Osteoblast (primary cell): ENCODE results near the gene CYTH4. TPM values are rescaled to one million over a fixed set of nuclear protein-coding genes. Genes with fewer than 3 reads are reported as not detected.
"Not testable (repeated sequence)": the region's sequence is repeated elsewhere in the genome, so short reads cannot be mapped to it uniquely, and the experiment has no call there.

Experiments
- DNase-seq: peaks from one replicate; pipeline ENCODE4 v3.0.0; 2011; ENCODE audit warnings: low spot score, mixed read lengths; ENCODE audit not compliant: insufficient read length; ENCODE audit errors: missing footprints
- H2AFZ ChIP-seq: 2 replicates; pipeline ENCODE4 v1.6.0; 2011; ENCODE audit warnings: mild to moderate bottlenecking, low read length
- H3K27ac ChIP-seq: 2 replicates; pipeline ENCODE4 v1.5.1; 2011; ENCODE audit warnings: mild to moderate bottlenecking, low read depth, low read length, moderate library complexity
- H3K27me3 ChIP-seq: 2 replicates; pipeline ENCODE4 v1.6.0; 2012; ENCODE audit warnings: mild to moderate bottlenecking, control low read depth, inconsistent platforms, low read length, moderate library complexity; ENCODE audit not compliant: insufficient read depth
- H3K36me3 ChIP-seq: 2 replicates; pipeline ENCODE4 v1.5.1; 2011; ENCODE audit warnings: mild to moderate bottlenecking, low read length, control low read depth, moderate library complexity; ENCODE audit not compliant: insufficient read depth
- H3K4me1 ChIP-seq: 2 replicates; pipeline ENCODE4 v1.5.1; 2011; ENCODE audit warnings: mild to moderate bottlenecking, low read length, control low read depth, moderate library complexity; ENCODE audit not compliant: insufficient read depth
- H3K4me2 ChIP-seq: 2 replicates; pipeline ENCODE4 v1.6.0; 2011; ENCODE audit warnings: mild to moderate bottlenecking, low read length; ENCODE audit not compliant: insufficient read depth
- H3K4me3 ChIP-seq: fragments of 200-600 bp; sonication (generic); 3 replicates; pipeline ENCODE4 v1.5.1; 2012; ENCODE audit warnings: mild to moderate bottlenecking, low read length, inconsistent platforms; ENCODE audit not compliant: insufficient read depth
- H3K79me2 ChIP-seq: 2 replicates; pipeline ENCODE4 v1.6.0; 2012; ENCODE audit warnings: mild to moderate bottlenecking, low read length, control low read depth, inconsistent platforms; ENCODE audit not compliant: insufficient read depth
- H3K9me3 ChIP-seq: 2 replicates; pipeline ENCODE4 v1.5.1; 2011; ENCODE audit warnings: low read depth, low read length, control low read depth
- H4K20me1 ChIP-seq: 2 replicates; pipeline ENCODE4 v1.6.0; 2012; ENCODE audit warnings: mild to moderate bottlenecking, low read length, control low read depth; ENCODE audit not compliant: insufficient read depth
- CTCF ChIP-seq: IDR thresholded peaks from 2 replicates; pipeline ENCODE4 v1.5.1; 2011; ENCODE audit warnings: mild to moderate bottlenecking, low read depth, low read length, moderate library complexity; ENCODE audit errors: extremely low read depth
- total RNA-seq: library from RNA; depleted of rRNA; stranded (reverse); fragments of >200 nt; gene quantifications from 2 replicates; pipeline ENCODE4 v1.2.3, GENCODE V29; 2012

The CYTH4 gene, protein sequence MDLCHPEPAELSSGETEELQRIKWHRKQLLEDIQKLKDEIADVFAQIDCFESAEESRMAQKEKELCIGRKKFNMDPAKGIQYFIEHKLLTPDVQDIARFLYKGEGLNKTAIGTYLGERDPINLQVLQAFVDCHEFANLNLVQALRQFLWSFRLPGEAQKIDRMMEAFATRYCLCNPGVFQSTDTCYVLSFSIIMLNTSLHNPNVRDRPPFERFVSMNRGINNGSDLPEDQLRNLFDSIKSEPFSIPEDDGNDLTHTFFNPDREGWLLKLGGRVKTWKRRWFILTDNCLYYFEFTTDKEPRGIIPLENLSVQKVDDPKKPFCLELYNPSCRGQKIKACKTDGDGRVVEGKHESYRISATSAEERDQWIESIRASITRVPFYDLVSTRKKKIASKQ
- 0.59 and 0.72 TPM in 2 replicates for total RNA-seq

DNA sequence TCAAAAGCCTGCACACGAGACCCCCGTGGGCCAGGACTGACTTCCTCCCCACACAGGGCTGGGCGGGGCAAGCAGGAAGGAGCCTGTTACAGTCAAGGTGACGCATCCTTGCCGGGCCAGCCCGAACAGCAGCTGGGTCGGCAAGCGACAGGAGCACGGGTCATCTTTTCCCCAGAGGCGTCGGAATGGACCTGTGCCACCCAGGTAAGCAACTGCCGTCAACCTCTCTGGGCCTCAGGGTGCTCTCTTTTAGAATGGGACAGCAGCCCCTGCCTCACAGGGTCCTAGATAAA, at the start of gene CYTH4:
TSS of gene CYTH4 (plus strand) at position 124 of the 293 bp plus-strand sequence. CDS start at position 186, 62 bp downstream.
- no peak for DNase-seq
- Histone ChIP-seq H4K20me1 (no peaks in the 10 kb centered on the region), H3K4me3 (no peak within 1 kb of the TSS), H3K4me2 (peak within 1 kb of the TSS; percentile 3), H3K27ac (no peak within 1 kb of the TSS), H3K36me3 (no peaks in the 10 kb centered on the region), H3K79me2 (no peaks in the 10 kb centered on the region), H3K4me1 (no peaks in the 10 kb centered on the region), H3K27me3 (peaks cover 6% of the 10 kb centered on the region), H2AFZ (no peak within 1 kb of the TSS), H3K9me3 (no peaks in the 10 kb centered on the region)
- no peak for TF ChIP-seq CTCF

GRCh38 chr22:37233371-37233750, 48.9 kb upstream of the CYTH4 start:
- Histone ChIP-seq H4K20me1 (peaks cover 21% of the 10 kb centered on the region), H3K4me1 (peaks cover 23% of the 10 kb centered on the region)
- H3K79me2 ChIP-seq, H2AFZ ChIP-seq, H3K27me3 ChIP-seq, H3K4me2 ChIP-seq, DNase-seq, H3K4me3 ChIP-seq, H3K27ac ChIP-seq, H3K9me3 ChIP-seq, H3K36me3 ChIP-seq: not testable (repeated sequence)

- H2AFZ ChIP-seq, result no peak overlapping the region
- peaks cover 21% of the 10 kb centered on the region for H4K20me1 ChIP-seq
- H3K36me3 ChIP-seq, result peaks cover 8% of the 10 kb centered on the region
- H3K27ac ChIP-seq, result no peak overlapping the region
- no peak overlapping the region for H3K4me2 ChIP-seq
- H3K79me2 ChIP-seq, result peaks cover 3% of the 10 kb centered on the region
- TF ChIP-seq CTCF, result no peak
- no peak overlapping the region for H3K4me3 ChIP-seq
- no peaks in the 10 kb centered on the region for H3K27me3 ChIP-seq
- no peaks in the 10 kb centered on the region for H3K9me3 ChIP-seq
- peak; percentile 68 for DNase-seq
- peaks cover 17% of the 10 kb centered on the region for H3K4me1 ChIP-seq
Observed at GRCh38 chr22:37233751-37234631, 48.3 kb upstream of the CYTH4 start.

DNA sequence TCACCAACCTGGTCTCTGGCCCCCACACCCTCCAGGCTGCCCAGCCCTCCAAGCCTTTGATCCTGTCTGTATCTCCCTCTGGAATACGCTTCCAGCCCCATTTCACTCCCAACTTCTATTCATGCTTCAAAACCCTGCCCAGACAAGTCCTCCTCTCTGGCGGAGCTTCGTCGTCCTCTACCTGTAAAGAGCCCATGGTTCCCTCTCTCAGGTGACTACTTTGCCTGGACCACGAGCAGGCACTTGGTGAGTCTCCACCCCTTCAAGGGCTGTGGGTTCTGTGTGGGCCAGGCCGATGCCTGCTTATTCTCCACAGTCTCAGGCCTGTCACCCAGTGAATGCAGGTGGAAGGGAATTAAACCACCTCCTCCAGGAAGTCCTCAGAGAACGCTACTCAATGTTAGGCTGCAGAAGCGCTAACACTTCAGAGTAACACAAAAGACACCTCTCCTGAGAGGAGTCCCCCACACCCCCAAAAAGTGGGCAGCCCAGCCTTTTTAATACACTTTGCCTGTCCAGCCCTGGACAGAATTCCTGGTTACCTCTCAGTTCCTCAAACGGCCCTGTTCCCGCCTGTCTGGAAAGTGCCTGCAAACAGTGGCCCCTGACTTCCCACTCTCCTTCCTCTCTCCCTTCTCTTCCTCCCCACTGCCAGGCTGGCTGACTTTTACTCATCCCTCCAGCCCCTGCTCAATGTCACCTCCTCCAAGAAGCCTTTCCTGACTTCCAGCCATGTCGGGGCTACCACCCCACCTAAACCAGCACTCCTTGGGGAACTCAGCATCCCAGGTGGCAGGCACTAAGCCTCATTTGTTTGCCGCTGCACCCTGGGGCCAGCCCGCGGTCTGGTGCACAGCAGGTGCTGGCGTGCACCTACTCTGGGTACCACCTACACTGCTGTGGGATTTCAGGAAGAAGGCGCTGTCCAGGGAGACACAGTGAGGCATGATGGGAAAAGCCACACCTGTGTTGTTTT, 47.3 kb upstream of the CYTH4 start:
- no peak overlapping the region for H3K27ac ChIP-seq
- no peaks in the 10 kb centered on the region for H3K9me3 ChIP-seq
- no peak overlapping the region for H2AFZ ChIP-seq
- H3K4me3 ChIP-seq, result no peak overlapping the region
- TF ChIP-seq CTCF, result no peak
- H3K79me2 ChIP-seq, result peaks cover 3% of the 10 kb centered on the region
- H3K36me3 ChIP-seq, result peaks cover 9% of the 10 kb centered on the region
- peaks cover 19% of the 10 kb centered on the region for H4K20me1 ChIP-seq
- no peak overlapping the region for H3K4me2 ChIP-seq
- no peaks in the 10 kb centered on the region for H3K27me3 ChIP-seq
- DNase-seq, result peak; percentile 61
- peaks cover 7% of the 10 kb centered on the region for H3K4me1 ChIP-seq
